ENCODE data around the gene ADAMTS13. TPM values are rescaled to one million over a fixed set of nuclear protein-coding genes. Genes with fewer than 3 reads are reported as not detected.

Gene ADAMTS13
- total RNA-seq, 1 experiment from 2014 or later, result 1.3 TPM

- no peak for DNase-seq (ENCODE audit: low read depth)
These were observed 32.2 kb downstream of the ADAMTS13 start for GRCh38 chr9:133454325-133454724.

- DNase-seq (ENCODE audit: low read depth), result no peak
These were observed 32.9 kb downstream of the ADAMTS13 start for GRCh38 chr9:133454943-133455673.

GRCh38 chr9:133455936-133456335 lies 33.8 kb downstream of the ADAMTS13 start:
- no peak for DNase-seq (ENCODE audit: low read depth)

GRCh38 chr9:133456409-133456808 lies 34.2 kb downstream of the ADAMTS13 start:
- DNase-seq (ENCODE audit: low read depth), result no peak

GRCh38 chr9:133457233-133457632 lies 35.1 kb downstream of the ADAMTS13 start:
- no peak for DNase-seq (ENCODE audit: low read depth)

GRCh38 chr9:133457748-133458147 lies 35.6 kb downstream of the ADAMTS13 start:
- no peak for DNase-seq (ENCODE audit: low read depth)

GRCh38 chr9:133458643-133459312 lies 36.6 kb downstream of the ADAMTS13 start:
- no peak for DNase-seq (ENCODE audit: low read depth)

GRCh38 chr9:133459476-133460404 lies 37.6 kb downstream of the ADAMTS13 start, which contains the start of gene CACFD1:
TSS of gene CACFD1 (plus strand) at chr9:133459978. CDS start at chr9:133460067, 89 bp downstream.
- DNase-seq (ENCODE audit: low read depth), result peak; percentile 97

GRCh38 chr9:133460405-133461175 lies 38.4 kb downstream of the ADAMTS13 start:
- peak; percentile 42 for DNase-seq (ENCODE audit: low read depth)

GRCh38 chr9:133461975-133462374 lies 39.8 kb downstream of the ADAMTS13 start:
- no peak for DNase-seq (ENCODE audit: low read depth)

- no peak for DNase-seq (ENCODE audit: low read depth)
These were observed 41.2 kb downstream of the ADAMTS13 start for GRCh38 chr9:133463234-133463863.

- no peak for DNase-seq (ENCODE audit: low read depth)
These were observed 41.9 kb downstream of the ADAMTS13 start for GRCh38 chr9:133463864-133464615.

GRCh38 chr9:133464638-133465037 lies 42.5 kb downstream of the ADAMTS13 start:
- no peak for DNase-seq (ENCODE audit: low read depth)

- DNase-seq (ENCODE audit: low read depth), result no peak
These were observed 43.8 kb downstream of the ADAMTS13 start for GRCh38 chr9:133465984-133466383.

- DNase-seq (ENCODE audit: low read depth), result no peak
These were observed 44.9 kb downstream of the ADAMTS13 start for GRCh38 chr9:133467101-133467500.

GRCh38 chr9:133468374-133468773 lies 46.2 kb downstream of the ADAMTS13 start:
- DNase-seq (ENCODE audit: low read depth), result no peak

- DNase-seq (ENCODE audit: low read depth), result no peak
These were observed 46.7 kb downstream of the ADAMTS13 start for GRCh38 chr9:133468777-133469421.

- no peak for DNase-seq (ENCODE audit: low read depth)
These were observed 48.3 kb downstream of the ADAMTS13 start for GRCh38 chr9:133470427-133470924.

GRCh38 chr9:133470988-133471387 lies 48.8 kb downstream of the ADAMTS13 start:
- DNase-seq (ENCODE audit: low read depth), result no peak
